AG10803 (cell line): Measurements from ENCODE around the gene BPTF.
"Not testable (repeated sequence)": the region's sequence is repeated elsewhere in the genome, so short reads cannot be mapped to it uniquely, and the experiment has no call there.

Source experiments
- DNase-seq: peaks from one replicate; pipeline ENCODE4 v3.0.0; 2010; ENCODE audit warnings: low read depth
- H3K4me3 ChIP-seq: 2 replicates; pipeline ENCODE4 v1.5.1; 2011; ENCODE audit warnings: mild to moderate bottlenecking, low read length, control low read depth
- TF ChIP-seq, protein P1 (sequence below): conservative IDR thresholded peaks from 2 replicates; pipeline ENCODE4 v1.5.1; 2011; ENCODE audit warnings: mild to moderate bottlenecking, low read length, control low read depth, inconsistent platforms

BPTF gene

GRCh38 chr17:67837965-67838364 lies 12.7 kb downstream of the BPTF start:
- no peak overlapping the region for H3K4me3 ChIP-seq
- no peak for DNase-seq
- TF ChIP-seq, protein P1, sequence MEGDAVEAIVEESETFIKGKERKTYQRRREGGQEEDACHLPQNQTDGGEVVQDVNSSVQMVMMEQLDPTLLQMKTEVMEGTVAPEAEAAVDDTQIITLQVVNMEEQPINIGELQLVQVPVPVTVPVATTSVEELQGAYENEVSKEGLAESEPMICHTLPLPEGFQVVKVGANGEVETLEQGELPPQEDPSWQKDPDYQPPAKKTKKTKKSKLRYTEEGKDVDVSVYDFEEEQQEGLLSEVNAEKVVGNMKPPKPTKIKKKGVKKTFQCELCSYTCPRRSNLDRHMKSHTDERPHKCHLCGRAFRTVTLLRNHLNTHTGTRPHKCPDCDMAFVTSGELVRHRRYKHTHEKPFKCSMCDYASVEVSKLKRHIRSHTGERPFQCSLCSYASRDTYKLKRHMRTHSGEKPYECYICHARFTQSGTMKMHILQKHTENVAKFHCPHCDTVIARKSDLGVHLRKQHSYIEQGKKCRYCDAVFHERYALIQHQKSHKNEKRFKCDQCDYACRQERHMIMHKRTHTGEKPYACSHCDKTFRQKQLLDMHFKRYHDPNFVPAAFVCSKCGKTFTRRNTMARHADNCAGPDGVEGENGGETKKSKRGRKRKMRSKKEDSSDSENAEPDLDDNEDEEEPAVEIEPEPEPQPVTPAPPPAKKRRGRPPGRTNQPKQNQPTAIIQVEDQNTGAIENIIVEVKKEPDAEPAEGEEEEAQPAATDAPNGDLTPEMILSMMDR = no peak

- TF ChIP-seq, protein P1 = no peak
- H3K4me3 ChIP-seq = no peak overlapping the region
- DNase-seq = no peak
Measured at GRCh38 chr17:67838538-67838937, 13.2 kb downstream of the BPTF start.

DNA sequence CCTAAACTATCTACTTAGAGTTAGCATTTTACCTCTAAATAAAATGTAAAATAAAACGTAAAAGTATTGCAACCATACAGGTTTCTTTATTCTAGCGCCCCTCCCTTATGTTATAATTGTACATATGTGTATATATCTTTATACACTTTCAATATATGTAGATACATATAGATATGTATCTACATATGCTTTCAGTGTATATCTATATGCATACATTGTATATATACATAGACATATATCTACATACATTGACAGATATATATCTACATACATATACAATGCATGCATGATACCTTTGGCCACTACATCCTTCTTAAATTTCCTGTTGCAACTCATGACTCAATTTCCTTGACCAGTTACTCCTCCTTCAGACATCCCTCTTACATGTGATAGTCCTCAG lies 16.7 kb downstream of the BPTF start:
- DNase-seq = no peak

DNA sequence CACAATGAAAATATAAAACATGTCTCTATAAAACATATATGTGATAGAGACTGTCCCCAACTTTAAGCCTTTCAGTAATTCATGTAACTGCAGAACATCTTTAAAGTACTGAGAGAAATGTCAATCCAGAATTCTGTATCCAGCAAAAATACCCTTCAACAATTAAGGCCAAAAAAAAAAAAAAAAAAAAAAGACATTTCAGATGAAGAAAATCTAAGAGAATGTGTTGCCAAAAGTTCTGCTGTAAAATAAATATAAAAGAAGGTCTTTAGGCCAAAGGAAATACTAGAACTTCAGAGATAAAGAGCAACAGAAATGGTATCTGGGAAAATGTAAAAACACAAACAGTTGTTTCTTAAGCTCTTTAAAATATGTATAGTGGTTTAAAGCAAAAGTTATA lies 17.3 kb downstream of the BPTF start:
- TF ChIP-seq, protein P1 = no peak
- no peak overlapping the region for H3K4me3 ChIP-seq
- DNase-seq = no peak

More for the DNA sequence above, 16.7 kb downstream of the BPTF start:
- TF ChIP-seq, protein P1 = no peak
- H3K4me3 ChIP-seq = no peak overlapping the region

GRCh38 chr17:67845374-67845773 lies 20.1 kb downstream of the BPTF start:
- no peak for DNase-seq
- H3K4me3 ChIP-seq = no peak overlapping the region
- TF ChIP-seq, protein P1 = no peak

DNA sequence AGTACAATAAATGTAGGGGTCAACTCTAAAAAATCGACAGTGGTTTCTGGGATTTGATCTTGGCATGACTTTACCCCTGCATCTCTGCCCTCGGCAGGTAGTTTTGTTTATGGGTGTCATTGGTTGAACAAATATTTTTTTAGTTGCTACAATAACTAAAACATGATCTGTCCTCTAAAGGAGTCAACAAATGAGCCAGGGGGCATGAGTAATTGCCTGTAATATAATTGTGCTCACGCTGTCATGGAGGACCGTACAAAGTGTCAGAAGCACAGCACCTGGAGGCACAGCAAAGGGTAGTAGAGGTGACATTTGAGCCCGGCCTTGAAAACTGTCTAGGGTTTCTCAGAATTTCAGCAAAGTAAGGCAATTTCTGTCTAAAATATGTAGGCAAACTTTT lies 22.9 kb downstream of the BPTF start:
- not testable (repeated sequence) for DNase-seq

DNA sequence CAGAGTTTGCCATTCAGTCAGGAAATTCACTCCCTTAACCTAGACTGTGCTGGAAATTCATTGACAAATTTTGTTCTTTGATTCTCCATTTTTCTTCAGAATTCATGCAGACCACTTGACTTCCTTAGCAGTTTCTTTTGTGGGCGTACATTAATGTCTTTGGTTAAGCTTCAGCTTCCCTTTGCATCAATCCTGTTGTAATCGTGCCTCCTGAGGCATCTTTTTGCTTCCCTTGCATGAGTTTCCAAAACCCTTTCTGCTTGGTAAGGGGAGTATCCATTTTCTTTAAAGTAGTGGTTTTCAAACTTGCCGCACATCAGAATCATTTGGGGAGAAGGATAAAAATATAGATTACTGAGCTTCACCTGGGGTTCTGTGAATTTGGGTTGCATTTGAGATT lies 23.5 kb downstream of the BPTF start:
- DNase-seq, H3K4me3 ChIP-seq: not testable (repeated sequence)

More for the DNA sequence above, 22.9 kb downstream of the BPTF start:
- not testable (repeated sequence) for H3K4me3 ChIP-seq

DNA sequence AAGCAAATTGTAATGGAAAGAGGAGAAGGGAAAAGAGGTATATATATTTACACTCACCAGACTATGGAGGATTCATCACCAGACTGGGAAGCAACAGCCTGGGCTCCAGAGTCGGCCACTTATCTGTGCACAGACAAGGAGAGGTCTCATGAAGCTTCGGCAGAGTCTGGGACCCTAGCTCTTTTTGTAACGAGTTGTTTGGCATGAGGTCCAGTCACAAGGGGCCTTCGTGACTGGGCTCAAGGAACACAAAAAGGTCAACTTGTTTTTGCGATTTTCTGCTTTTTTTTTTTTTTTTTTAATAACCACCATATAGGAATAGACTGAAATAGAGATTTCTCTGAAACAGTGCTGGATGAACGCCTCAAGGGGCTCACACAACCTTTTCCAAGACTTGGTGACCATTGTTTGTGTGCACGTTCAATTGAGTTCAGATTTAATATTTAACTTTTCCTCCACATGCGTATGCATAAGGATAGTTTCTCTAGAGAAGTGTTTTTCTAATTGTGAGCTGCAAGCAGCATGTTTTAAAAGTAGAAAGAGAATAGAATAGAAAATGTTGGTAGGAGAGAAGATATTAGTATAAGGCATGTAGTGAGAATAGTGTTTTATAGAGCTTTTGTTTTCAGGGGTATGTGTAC lies 25.8 kb downstream of the BPTF start:
- DNase-seq = no peak
- TF ChIP-seq, protein P1 = no peak

More for the DNA sequence above, 25.8 kb downstream of the BPTF start:
- no peak overlapping the region for H3K4me3 ChIP-seq
